SK-N-SH (cell line): Measurements from ENCODE around the gene HGS. TPM values are rescaled to one million over a fixed set of nuclear protein-coding genes. Genes with fewer than 3 reads are reported as not detected.

Experiments used
- CTCF ChIA-PET: fragments of 300-600, 350-600 bp; formaldehyde crosslinking; extraction: SDS; loops from one replicate; lab custom pipeline; 2021; lab: Yijun Ruan, JAX
- POLR2A ChIA-PET: fragments of 350-600 bp; sonication (Branson Sonifier 250); formaldehyde crosslinking; extraction: SDS; loops from one replicate; lab custom pipeline; 2020; ENCODE audit warnings: antibody characterized with exemption, inconsistent platforms; lab: Yijun Ruan, JAX
- DNase-seq: peaks from one replicate; pipeline ENCODE4 v3.0.0; 2012
- H2AFZ ChIP-seq: fragments of 200-600 bp; sonication (generic); 2 replicates; pipeline ENCODE4 v1.8.1; 2016; ENCODE audit warnings: antibody characterized with exemption, mild to moderate bottlenecking, low read depth
- H3F3A ChIP-seq: fragments of 200-600 bp; sonication (generic); replicated peaks from 2 replicates; pipeline ENCODE3; 2016; ENCODE audit warnings: antibody characterized with exemption, mild to moderate bottlenecking; ENCODE audit not compliant: insufficient read depth
- H3K27ac ChIP-seq, 2 experiments: fragments of 200-500 bp in 1 of 2; fragments of 200-600 bp in 1 of 2; sonication (Bioruptor generic) in 1 of 2; sonication (generic), shearing (Covaris generic) in 1 of 2; 2 replicates each; pipeline versions ENCODE4 v1.5.1 to v1.6.1; 2014 to 2016; ENCODE audit warnings: low read depth in 2 of 2, inconsistent platforms in 1 of 2, low read length in 1 of 2, mild to moderate bottlenecking in 1 of 2, mixed read lengths in 1 of 2
- H3K27me3 ChIP-seq: fragments of 200-600 bp; sonication (generic), shearing (Covaris generic); 2 replicates; pipeline ENCODE4 v1.6.1; 2016; ENCODE audit warnings: mixed run types; ENCODE audit not compliant: insufficient read depth
- H3K36me3 ChIP-seq, 2 experiments: fragments of 200-500 bp in 1 of 2; fragments of 200-600 bp in 1 of 2; sonication (Bioruptor generic) in 1 of 2; sonication (generic) in 1 of 2; replicated peaks in 1 of 2; 2 replicates each; pipeline versions ENCODE3 to v1.5.1; 2014 to 2016; ENCODE audit warnings: low read length in 1 of 2, mild to moderate bottlenecking in 1 of 2; ENCODE audit not compliant: insufficient read depth in 2 of 2, control insufficient read depth in 1 of 2
- H3K4me1 ChIP-seq, 2 experiments: fragments of 200-500 bp in 1 of 2; fragments of 200-600 bp in 1 of 2; sonication (Bioruptor generic) in 1 of 2; sonication (generic), shearing (Covaris generic) in 1 of 2; 2 replicates each; pipeline versions ENCODE4 v1.5.1 to v1.6.1; 2014 to 2016; ENCODE audit warnings: low read depth in 1 of 2, low read length in 1 of 2, mixed run types in 1 of 2; ENCODE audit not compliant: insufficient read depth in 2 of 2, control insufficient read depth in 1 of 2
- H3K4me2 ChIP-seq: fragments of 200-600 bp; sonication (generic), shearing (Covaris generic); 2 replicates; pipeline ENCODE4 v1.6.1; 2017; ENCODE audit warnings: mixed run types
- H3K4me3 ChIP-seq, 2 experiments: fragments of 200-500 bp in 1 of 2; fragments of 200-600 bp in 1 of 2; sonication (Bioruptor generic) in 1 of 2; sonication (generic), shearing (Covaris generic) in 1 of 2; 2 replicates each; pipeline versions ENCODE4 v1.5.1 to v1.8.1; 2014 to 2016; ENCODE audit warnings: low read depth in 2 of 2, inconsistent platforms in 1 of 2, low read length in 1 of 2, mild to moderate bottlenecking in 1 of 2, mixed read lengths in 1 of 2, moderate library complexity in 1 of 2
- H3K79me2 ChIP-seq: fragments of 200-600 bp; sonication (generic); 2 replicates; pipeline ENCODE4 v1.8.1; 2017; ENCODE audit warnings: mild to moderate bottlenecking; ENCODE audit not compliant: insufficient read depth
- H3K9ac ChIP-seq: fragments of 200-600 bp; sonication (generic); 2 replicates; pipeline ENCODE4 v1.6.1; 2017; ENCODE audit warnings: mixed run types
- H3K9me2 ChIP-seq: fragments of 200-600 bp; sonication (generic); 2 replicates; pipeline ENCODE4 v1.6.1; 2017; ENCODE audit warnings: mixed run types
- H3K9me3 ChIP-seq: fragments of 200-600 bp; sonication (generic); 2 replicates; pipeline ENCODE4 v1.6.1; 2017; ENCODE audit warnings: mixed run types, mild to moderate bottlenecking, moderate library complexity
- H4K20me1 ChIP-seq: fragments of 200-600 bp; sonication (generic); 2 replicates; pipeline ENCODE4 v1.6.1; 2017; ENCODE audit warnings: mild to moderate bottlenecking, mixed run types; ENCODE audit not compliant: insufficient read depth
- EZH2phosphoT487 ChIP-seq: fragments of 200-600 bp; sonication (generic); IDR thresholded peaks from 2 replicates; pipeline ENCODE4 v1.6.1; 2017; ENCODE audit warnings: low read depth, mixed run types, mild to moderate bottlenecking, antibody characterized with exemption, moderate library complexity, borderline replicate concordance
- FOSL2 ChIP-seq: IDR thresholded peaks from 2 replicates; pipeline ENCODE4 v1.4.0; 2012; ENCODE audit warnings: low read depth, mild to moderate bottlenecking, moderate library complexity, borderline replicate concordance
- FOXM1 ChIP-seq: IDR thresholded peaks from 2 replicates; pipeline ENCODE4 v1.4.0; 2012; ENCODE audit warnings: low read depth, mild to moderate bottlenecking
- GABPA ChIP-seq: IDR thresholded peaks from 2 replicates; pipeline ENCODE4 v1.4.0; 2012; ENCODE audit warnings: low read depth, mild to moderate bottlenecking
- GATA2 ChIP-seq: sonication (generic); formaldehyde crosslinking; IDR thresholded peaks from 2 replicates; pipeline ENCODE4 v1.5.0; 2020; ENCODE audit warnings: mild to moderate bottlenecking, missing genetic modification reagents
- JUND ChIP-seq: IDR thresholded peaks from 2 replicates; pipeline ENCODE4 v1.4.0; 2012
- MEF2A ChIP-seq: IDR thresholded peaks from 2 replicates; pipeline ENCODE4 v1.4.0; 2012; ENCODE audit warnings: low read depth, borderline replicate concordance
- NFIC ChIP-seq: IDR thresholded peaks from 2 replicates; pipeline ENCODE4 v1.4.0; 2012; ENCODE audit warnings: borderline replicate concordance
- NRF1 ChIP-seq: IDR thresholded peaks from 2 replicates; pipeline ENCODE4 v1.6.1; 2012; ENCODE audit warnings: low read depth, mild to moderate bottlenecking, low read length
- RAD21 ChIP-seq: IDR thresholded peaks from 2 replicates; pipeline ENCODE4 v1.6.1; 2012; ENCODE audit warnings: mild to moderate bottlenecking, low read length
- RCOR1 ChIP-seq: fragments of 150-350 bp; IDR thresholded peaks from 2 replicates; pipeline ENCODE4 v1.6.1; 2017; ENCODE audit warnings: antibody characterized with exemption, low read length
- RXRA ChIP-seq: IDR thresholded peaks from 2 replicates; pipeline ENCODE4 v1.4.0; 2012; ENCODE audit warnings: low read depth, mild to moderate bottlenecking, borderline replicate concordance
- SIN3A ChIP-seq: IDR thresholded peaks from 2 replicates; pipeline ENCODE4 v1.6.1; 2012; ENCODE audit warnings: low read depth, mild to moderate bottlenecking, low read length, moderate library complexity, borderline replicate concordance
- TEAD4 ChIP-seq: IDR thresholded peaks from 2 replicates; pipeline ENCODE4 v1.4.0; 2012; ENCODE audit warnings: mild to moderate bottlenecking, borderline replicate concordance; ENCODE audit not compliant: insufficient read depth
- YY1 ChIP-seq: IDR thresholded peaks from 2 replicates; pipeline ENCODE4 v1.4.0; 2012; ENCODE audit warnings: low read depth, mild to moderate bottlenecking
- WGBS: methylation state at CpG from one replicate; pipeline ENCODE4 v1.1.6; 2017; ENCODE audit warnings: low lambda C conversion rate; 5-methylcytosine and 5-hydroxymethylcytosine counted together
- polyA plus RNA-seq, 3 experiments: library from polyadenylated mRNA; depleted of rRNA; stranded (reverse); fragments of >200 nt; gene quantifications; 2 replicates each; pipeline ENCODE4 v1.2.3, GENCODE V29; 2012
- TF ChIP-seq, protein P1 (sequence below): IDR thresholded peaks from 2 replicates; pipeline ENCODE4; 2012
- TF ChIP-seq, protein P2 (sequence below): fragments of 200-600 bp; sonication (generic); IDR thresholded peaks from 2 replicates; pipeline ENCODE4 v1.6.1; 2017; ENCODE audit warnings: antibody characterized with exemption, mild to moderate bottlenecking, moderate library complexity
- TF ChIP-seq, protein P3 (sequence below): IDR thresholded peaks from 2 replicates; pipeline ENCODE4 v1.4.0; 2012; ENCODE audit warnings: low read depth, borderline replicate concordance
- TF ChIP-seq, protein P4 (sequence below): fragments of 150-350 bp; IDR thresholded peaks from 2 replicates; pipeline ENCODE4 v1.6.1; 2016; ENCODE audit warnings: mild to moderate bottlenecking, low read depth, low read length
- TF ChIP-seq, protein P5 (sequence below): IDR thresholded peaks from 2 replicates; pipeline ENCODE4 v1.4.0; 2012; ENCODE audit warnings: low read depth
- TF ChIP-seq, protein P6 (sequence below): IDR thresholded peaks from 2 replicates; pipeline ENCODE4 v1.6.1; 2012; ENCODE audit warnings: mild to moderate bottlenecking, low read depth, low read length, moderate library complexity

Gene HGS
- polyA plus RNA-seq, 1 of the 3 experiments (the other 2 are of a cell fraction) = 192 TPM

DNA sequence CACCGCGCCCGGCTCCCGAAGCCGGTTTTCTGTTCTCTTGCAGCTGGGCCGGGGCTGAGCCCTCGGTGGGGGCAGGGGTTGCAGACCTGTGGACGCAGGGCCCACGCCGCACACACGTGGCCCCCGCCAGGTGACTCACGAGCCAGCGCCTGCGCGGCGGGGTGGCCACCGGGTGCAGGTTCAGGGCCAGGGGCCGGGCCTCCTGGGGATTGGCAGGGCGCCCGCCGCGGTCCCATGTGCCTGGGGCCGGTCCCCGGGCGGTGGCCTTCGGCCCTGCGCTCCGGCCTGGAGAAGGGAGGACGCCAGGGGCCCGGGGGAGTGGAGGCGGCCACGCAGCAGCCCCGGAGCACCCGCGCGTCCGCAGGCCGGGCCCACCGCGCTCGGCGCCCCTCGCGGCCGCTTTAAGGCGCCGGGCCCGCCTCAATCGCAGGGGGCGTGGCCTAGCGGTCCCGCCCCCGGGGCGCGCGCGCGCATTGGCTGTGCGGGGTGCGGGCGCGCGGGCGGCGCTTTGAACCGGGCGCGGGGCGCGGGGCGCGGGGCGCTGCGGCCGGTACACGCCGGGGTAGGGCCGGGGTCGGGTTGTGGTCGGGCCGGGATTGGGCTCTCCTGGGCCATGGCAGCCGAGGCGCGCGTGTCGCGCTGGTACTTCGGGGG lies 28.1 kb downstream of the HGS start, which contains the start of gene SLC25A10 (continued):
- TF ChIP-seq SIN3A (peak; percentile 63; the same call in 1 of the 2 replicates), GABPA (no peak)

DNA sequence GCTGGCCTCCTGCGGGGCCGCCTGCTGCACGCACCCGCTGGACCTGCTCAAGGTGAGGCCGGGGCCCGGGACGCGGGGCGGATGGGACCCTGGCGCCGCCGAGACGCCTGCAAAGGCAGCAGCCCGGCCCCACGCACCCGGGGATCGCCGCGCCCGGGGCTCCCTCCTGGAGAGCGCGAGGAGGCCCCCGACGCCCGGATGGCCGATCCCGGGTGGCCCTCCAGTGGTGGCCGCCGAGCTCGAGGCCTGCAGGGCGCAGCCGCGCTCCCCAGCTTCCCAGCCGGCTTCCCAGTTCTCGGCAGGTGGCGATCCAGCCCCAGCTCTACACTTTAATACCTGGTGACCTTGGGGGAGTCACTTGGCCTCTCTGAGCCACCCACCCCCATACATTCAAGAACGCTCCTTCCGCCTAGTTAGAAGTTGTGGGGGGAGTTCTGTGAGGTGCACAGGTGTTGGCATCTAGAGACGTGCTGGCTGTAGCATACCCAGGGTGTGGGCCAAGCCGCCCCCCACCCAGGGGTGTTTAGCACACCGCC lies 28.7 kb downstream of the HGS start:
- ChIA-PET CTCF (interaction anchor here (0.6 to 4.4 kb wide), 7 partner anchors 11 to 150 kb away, joined by 3 to 33 read pairs (median 4); no protein-coding TSS in a partner anchor), POLR2A (interaction anchor here (0.6 to 3.8 kb wide), 7 partner anchors 10 to 266 kb away, joined by 3 to 30 read pairs (median 6); partner anchors contain the start of genes MCRIP1 and MRPL12)
- H3K27ac ChIP-seq = peak overlapping the region; percentile 13 to 75; a peak in 3 of 4 replicates
- H3K9me2 ChIP-seq = no peaks in the 10 kb centered on the region
- peaks cover 0 to 19% of the 10 kb centered on the region in 2 experiments for H3K36me3 ChIP-seq
- peak overlapping the region; percentile 29; the same call in 1 of the 2 replicates for H2AFZ ChIP-seq
- H3K79me2 ChIP-seq = peaks cover 24% of the 10 kb centered on the region; the same call in 1 of the 2 replicates
- peaks cover 22 to 33% of the 10 kb centered on the region in 2 experiments; a peak in 3 of 4 replicates for H3K4me1 ChIP-seq
- H3K9me3 ChIP-seq = no peaks in the 10 kb centered on the region
- H3K27me3 ChIP-seq = no peaks in the 10 kb centered on the region
- 1% methylated on average over 8 of the region's 41 CpGs for WGBS
- H3K4me2 ChIP-seq = peak overlapping the region; percentile 89
- H4K20me1 ChIP-seq = no peaks in the 10 kb centered on the region
- peak; percentile 90 for DNase-seq
- peaks cover 28% of the 10 kb centered on the region for H3F3A ChIP-seq
- peak overlapping the region; percentile 73 to 80 for H3K4me3 ChIP-seq
- H3K9ac ChIP-seq = peak overlapping the region; percentile 69
- TF ChIP-seq NRF1 (no peak), FOSL2 (no peak), YY1 (no peak), RXRA (no peak), EZH2phosphoT487 (no peak), RAD21 (peak; percentile 32), JUND (no peak), NFIC (no peak), RCOR1 (no peak), FOXM1 (no peak), MEF2A (no peak), TEAD4 (no peak), GATA2 (no peak)
- TF ChIP-seq, protein P1, sequence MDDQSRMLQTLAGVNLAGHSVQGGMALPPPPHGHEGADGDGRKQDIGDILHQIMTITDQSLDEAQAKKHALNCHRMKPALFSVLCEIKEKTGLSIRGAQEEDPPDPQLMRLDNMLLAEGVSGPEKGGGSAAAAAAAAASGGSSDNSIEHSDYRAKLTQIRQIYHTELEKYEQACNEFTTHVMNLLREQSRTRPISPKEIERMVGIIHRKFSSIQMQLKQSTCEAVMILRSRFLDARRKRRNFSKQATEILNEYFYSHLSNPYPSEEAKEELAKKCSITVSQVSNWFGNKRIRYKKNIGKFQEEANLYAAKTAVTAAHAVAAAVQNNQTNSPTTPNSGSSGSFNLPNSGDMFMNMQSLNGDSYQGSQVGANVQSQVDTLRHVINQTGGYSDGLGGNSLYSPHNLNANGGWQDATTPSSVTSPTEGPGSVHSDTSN = no peak
- TF ChIP-seq, protein P2, sequence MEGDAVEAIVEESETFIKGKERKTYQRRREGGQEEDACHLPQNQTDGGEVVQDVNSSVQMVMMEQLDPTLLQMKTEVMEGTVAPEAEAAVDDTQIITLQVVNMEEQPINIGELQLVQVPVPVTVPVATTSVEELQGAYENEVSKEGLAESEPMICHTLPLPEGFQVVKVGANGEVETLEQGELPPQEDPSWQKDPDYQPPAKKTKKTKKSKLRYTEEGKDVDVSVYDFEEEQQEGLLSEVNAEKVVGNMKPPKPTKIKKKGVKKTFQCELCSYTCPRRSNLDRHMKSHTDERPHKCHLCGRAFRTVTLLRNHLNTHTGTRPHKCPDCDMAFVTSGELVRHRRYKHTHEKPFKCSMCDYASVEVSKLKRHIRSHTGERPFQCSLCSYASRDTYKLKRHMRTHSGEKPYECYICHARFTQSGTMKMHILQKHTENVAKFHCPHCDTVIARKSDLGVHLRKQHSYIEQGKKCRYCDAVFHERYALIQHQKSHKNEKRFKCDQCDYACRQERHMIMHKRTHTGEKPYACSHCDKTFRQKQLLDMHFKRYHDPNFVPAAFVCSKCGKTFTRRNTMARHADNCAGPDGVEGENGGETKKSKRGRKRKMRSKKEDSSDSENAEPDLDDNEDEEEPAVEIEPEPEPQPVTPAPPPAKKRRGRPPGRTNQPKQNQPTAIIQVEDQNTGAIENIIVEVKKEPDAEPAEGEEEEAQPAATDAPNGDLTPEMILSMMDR = peak; percentile 29
- TF ChIP-seq, protein P3, sequence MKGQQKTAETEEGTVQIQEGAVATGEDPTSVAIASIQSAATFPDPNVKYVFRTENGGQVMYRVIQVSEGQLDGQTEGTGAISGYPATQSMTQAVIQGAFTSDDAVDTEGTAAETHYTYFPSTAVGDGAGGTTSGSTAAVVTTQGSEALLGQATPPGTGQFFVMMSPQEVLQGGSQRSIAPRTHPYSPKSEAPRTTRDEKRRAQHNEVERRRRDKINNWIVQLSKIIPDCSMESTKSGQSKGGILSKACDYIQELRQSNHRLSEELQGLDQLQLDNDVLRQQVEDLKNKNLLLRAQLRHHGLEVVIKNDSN = no peak
- TF ChIP-seq, protein P4, sequence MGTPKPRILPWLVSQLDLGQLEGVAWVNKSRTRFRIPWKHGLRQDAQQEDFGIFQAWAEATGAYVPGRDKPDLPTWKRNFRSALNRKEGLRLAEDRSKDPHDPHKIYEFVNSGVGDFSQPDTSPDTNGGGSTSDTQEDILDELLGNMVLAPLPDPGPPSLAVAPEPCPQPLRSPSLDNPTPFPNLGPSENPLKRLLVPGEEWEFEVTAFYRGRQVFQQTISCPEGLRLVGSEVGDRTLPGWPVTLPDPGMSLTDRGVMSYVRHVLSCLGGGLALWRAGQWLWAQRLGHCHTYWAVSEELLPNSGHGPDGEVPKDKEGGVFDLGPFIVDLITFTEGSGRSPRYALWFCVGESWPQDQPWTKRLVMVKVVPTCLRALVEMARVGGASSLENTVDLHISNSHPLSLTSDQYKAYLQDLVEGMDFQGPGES = no peak
- TF ChIP-seq, protein P5, sequence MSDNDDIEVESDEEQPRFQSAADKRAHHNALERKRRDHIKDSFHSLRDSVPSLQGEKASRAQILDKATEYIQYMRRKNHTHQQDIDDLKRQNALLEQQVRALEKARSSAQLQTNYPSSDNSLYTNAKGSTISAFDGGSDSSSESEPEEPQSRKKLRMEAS = 0 out of 2 replicates have a peak, but pooled peaks have one; percentile 9
- TF ChIP-seq, protein P6, sequence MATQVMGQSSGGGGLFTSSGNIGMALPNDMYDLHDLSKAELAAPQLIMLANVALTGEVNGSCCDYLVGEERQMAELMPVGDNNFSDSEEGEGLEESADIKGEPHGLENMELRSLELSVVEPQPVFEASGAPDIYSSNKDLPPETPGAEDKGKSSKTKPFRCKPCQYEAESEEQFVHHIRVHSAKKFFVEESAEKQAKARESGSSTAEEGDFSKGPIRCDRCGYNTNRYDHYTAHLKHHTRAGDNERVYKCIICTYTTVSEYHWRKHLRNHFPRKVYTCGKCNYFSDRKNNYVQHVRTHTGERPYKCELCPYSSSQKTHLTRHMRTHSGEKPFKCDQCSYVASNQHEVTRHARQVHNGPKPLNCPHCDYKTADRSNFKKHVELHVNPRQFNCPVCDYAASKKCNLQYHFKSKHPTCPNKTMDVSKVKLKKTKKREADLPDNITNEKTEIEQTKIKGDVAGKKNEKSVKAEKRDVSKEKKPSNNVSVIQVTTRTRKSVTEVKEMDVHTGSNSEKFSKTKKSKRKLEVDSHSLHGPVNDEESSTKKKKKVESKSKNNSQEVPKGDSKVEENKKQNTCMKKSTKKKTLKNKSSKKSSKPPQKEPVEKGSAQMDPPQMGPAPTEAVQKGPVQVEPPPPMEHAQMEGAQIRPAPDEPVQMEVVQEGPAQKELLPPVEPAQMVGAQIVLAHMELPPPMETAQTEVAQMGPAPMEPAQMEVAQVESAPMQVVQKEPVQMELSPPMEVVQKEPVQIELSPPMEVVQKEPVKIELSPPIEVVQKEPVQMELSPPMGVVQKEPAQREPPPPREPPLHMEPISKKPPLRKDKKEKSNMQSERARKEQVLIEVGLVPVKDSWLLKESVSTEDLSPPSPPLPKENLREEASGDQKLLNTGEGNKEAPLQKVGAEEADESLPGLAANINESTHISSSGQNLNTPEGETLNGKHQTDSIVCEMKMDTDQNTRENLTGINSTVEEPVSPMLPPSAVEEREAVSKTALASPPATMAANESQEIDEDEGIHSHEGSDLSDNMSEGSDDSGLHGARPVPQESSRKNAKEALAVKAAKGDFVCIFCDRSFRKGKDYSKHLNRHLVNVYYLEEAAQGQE = no peak
